GM18505 (cell line): ENCODE measurements around the gene OR4K1.

Source experiments
- ATAC-seq: cut with Tn5 transposase; IDR thresholded peaks from one replicate; pipeline ENCODE4 v1.9.1; 2021; ENCODE audit not compliant: unreplicated experiment
- POLR2A ChIP-seq: IDR thresholded peaks from 4 replicates; pipeline ENCODE4 v1.6.1; 2011; ENCODE audit warnings: borderline replicate concordance; ENCODE audit not compliant: insufficient read depth, insufficient read length; ENCODE audit errors: extremely low read depth

OR4K1 gene

DNA sequence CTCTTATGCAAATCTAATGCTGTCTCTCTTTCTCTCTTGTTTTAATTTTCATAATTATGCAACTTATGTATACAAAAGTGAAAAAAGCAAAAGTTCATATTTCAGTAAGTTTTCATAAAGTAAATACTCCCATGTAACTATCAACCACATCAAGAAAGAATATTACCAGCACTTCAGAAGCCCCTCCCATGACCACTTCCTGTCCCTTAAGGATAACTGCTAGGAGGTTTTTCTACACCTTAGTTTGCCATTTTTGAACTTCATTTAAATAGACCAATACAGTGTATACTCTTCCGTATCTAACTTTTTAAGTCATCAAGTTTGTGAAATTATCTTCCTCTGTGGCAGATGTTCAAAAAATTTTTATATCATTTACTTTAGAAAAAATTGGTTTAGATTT lies 44.1 kb downstream of the OR4K1 start:
- TF ChIP-seq POLR2A: no peak
- ATAC-seq: no peak

DNA sequence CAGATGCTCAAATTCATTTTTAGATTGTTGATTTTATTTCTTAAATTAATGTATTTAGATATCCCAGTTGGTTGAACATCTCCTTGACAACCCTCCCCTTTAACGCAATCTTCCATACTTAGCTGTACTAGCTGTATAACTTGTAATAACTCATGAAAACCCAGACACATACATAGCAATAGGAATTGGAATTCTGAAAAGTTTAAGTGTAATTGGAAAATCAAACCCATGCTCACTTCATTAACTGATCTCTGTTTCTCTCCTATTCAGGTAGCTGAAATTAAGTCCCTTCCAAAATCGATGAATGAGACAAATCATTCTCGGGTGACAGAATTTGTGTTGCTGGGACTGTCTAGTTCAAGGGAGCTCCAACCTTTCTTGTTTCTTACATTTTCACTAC lies 44.6 kb downstream of the OR4K1 start, which contains the start of gene OR4K15:
Gene OR4K15, plus strand, starts transcription at position 301 of the 400 bp plus-strand sequence. Its CDS starts 0 bp downstream, at position 301.
- ATAC-seq: no peak
- no peak for TF ChIP-seq POLR2A
